HEK293 (cell line): ENCODE results near the gene ASB10.

Source experiments
- CTCF ChIA-PET: fragments of 350-600 bp; formaldehyde crosslinking; extraction: SDS; loops from one replicate; lab custom pipeline; 2021; ENCODE audit warnings: antibody characterized with exemption; lab: Yijun Ruan, JAX
- POLR2A ChIA-PET: fragments of 300-600 bp; formaldehyde crosslinking; extraction: SDS; loops from one replicate; lab custom pipeline; 2020; ENCODE audit warnings: antibody characterized with exemption, inconsistent platforms; lab: Yijun Ruan, JAX
- H3K27ac ChIP-seq: fragments of 200-500 bp; sonication (Bioruptor generic); 2 replicates; pipeline ENCODE4 v1.5.1; 2014; ENCODE audit warnings: low read depth, low read length, control low read depth, inconsistent platforms; ENCODE audit errors: extremely low read depth
- H3K36me3 ChIP-seq, 2 experiments: fragments of 200-500 bp in 1 of 2; sonication (Bioruptor generic) in 1 of 2; 1 replicate in 1 of 2; 2 replicates in 1 of 2; pipeline ENCODE4 v1.5.1; 2014 to 2017; ENCODE audit warnings: inconsistent platforms in 2 of 2, low read length in 2 of 2; ENCODE audit not compliant: control insufficient read depth in 2 of 2, insufficient read depth in 1 of 2
- H3K4me1 ChIP-seq: fragments of 200-500 bp; sonication (Bioruptor generic); 2 replicates; pipeline ENCODE4 v1.5.1; 2014; ENCODE audit warnings: mild to moderate bottlenecking, low read length, inconsistent platforms; ENCODE audit not compliant: control insufficient read depth, insufficient read depth
- H3K4me3 ChIP-seq: 2 replicates; pipeline ENCODE4 v1.5.1; 2011; ENCODE audit warnings: low read depth, mild to moderate bottlenecking, control low read depth, low read length, moderate library complexity
- H3K9me3 ChIP-seq: fragments of 200-500 bp; sonication (Bioruptor generic); 2 replicates; pipeline ENCODE4 v1.5.1; 2014; ENCODE audit warnings: low read depth, low read length, inconsistent platforms; ENCODE audit not compliant: control insufficient read depth, insufficient read depth
- SP2 ChIP-seq: fragments of 450-650 bp; formaldehyde crosslinking; IDR thresholded peaks from 2 replicates; pipeline ENCODE4 v1.5.1; 2016; ENCODE audit warnings: missing biosample characterization, missing genetic modification characterization
- WT1 ChIP-seq: fragments of 450-650 bp; formaldehyde crosslinking; IDR thresholded peaks from 2 replicates; pipeline ENCODE4 v1.5.1; 2016; ENCODE audit warnings: missing biosample characterization, missing genetic modification characterization
- YY2 ChIP-seq: fragments of 450-650 bp; formaldehyde crosslinking; IDR thresholded peaks from 2 replicates; pipeline ENCODE4 v1.5.1; 2016; ENCODE audit warnings: missing biosample characterization, missing genetic modification characterization
- ZBTB20 ChIP-seq: fragments of 450-650 bp; formaldehyde crosslinking; IDR thresholded peaks from 2 replicates; pipeline ENCODE4 v1.5.1; 2016; ENCODE audit warnings: missing biosample characterization, missing genetic modification characterization
- ZIC2 ChIP-seq: fragments of 450-650 bp; formaldehyde crosslinking; IDR thresholded peaks from 2 replicates; pipeline ENCODE4 v1.5.1; 2016; ENCODE audit warnings: missing biosample characterization, missing genetic modification characterization
- ZNF133 ChIP-seq: fragments of 450-650 bp; formaldehyde crosslinking; IDR thresholded peaks from 2 replicates; pipeline ENCODE4 v1.5.1; 2016; ENCODE audit warnings: missing biosample characterization, missing genetic modification characterization
- ZNF239 ChIP-seq: fragments of 450-650 bp; formaldehyde crosslinking; IDR thresholded peaks from 2 replicates; pipeline ENCODE4 v1.5.1; 2016; ENCODE audit warnings: missing biosample characterization, missing genetic modification characterization
- ZNF292 ChIP-seq: fragments of 450-650 bp; formaldehyde crosslinking; IDR thresholded peaks from 2 replicates; pipeline ENCODE4 v1.5.1; 2016; ENCODE audit warnings: low read depth, missing biosample characterization, missing genetic modification characterization, borderline replicate concordance
- ZNF311 ChIP-seq: fragments of 450-650 bp; formaldehyde crosslinking; IDR thresholded peaks from 2 replicates; pipeline ENCODE4 v1.5.1; 2017; ENCODE audit warnings: missing biosample characterization, missing genetic modification characterization, borderline replicate concordance
- ZNF558 ChIP-seq: fragments of 450-650 bp; formaldehyde crosslinking; IDR thresholded peaks from 2 replicates; pipeline ENCODE4 v1.5.1; 2016; ENCODE audit warnings: missing biosample characterization, missing genetic modification characterization
- ZNF621 ChIP-seq: fragments of 450-650 bp; formaldehyde crosslinking; IDR thresholded peaks from 2 replicates; pipeline ENCODE4 v1.5.1; 2017; ENCODE audit warnings: missing biosample characterization, missing genetic modification characterization
- ZNF624 ChIP-seq: fragments of 450-650 bp; formaldehyde crosslinking; IDR thresholded peaks from 2 replicates; pipeline ENCODE4 v1.5.1; 2017; ENCODE audit warnings: missing biosample characterization, missing genetic modification characterization
- ZNF626 ChIP-seq: fragments of 450-650 bp; sonication (Bioruptor Pico); formaldehyde crosslinking; IDR thresholded peaks from 2 replicates; pipeline ENCODE4 v1.5.1; 2018; ENCODE audit warnings: missing biosample characterization, missing genetic modification characterization, inconsistent platforms
- ZNF629 ChIP-seq: fragments of 450-650 bp; formaldehyde crosslinking; IDR thresholded peaks from 2 replicates; pipeline ENCODE4 v1.5.1; 2017; ENCODE audit warnings: missing biosample characterization, missing genetic modification characterization
- ZNF747 ChIP-seq: fragments of 450-650 bp; formaldehyde crosslinking; IDR thresholded peaks from 2 replicates; pipeline ENCODE4 v1.5.1; 2016; ENCODE audit warnings: missing biosample characterization, missing genetic modification characterization
- TF ChIP-seq, protein P1 (sequence below): sonication (generic); formaldehyde crosslinking; IDR thresholded peaks from 2 replicates; pipeline ENCODE4 v1.8.1; 2022; ENCODE audit warnings: mild to moderate bottlenecking, moderate library complexity, missing genetic modification reagents
- TF ChIP-seq, protein P2 (sequence below): fragments of 450-650 bp; formaldehyde crosslinking; conservative IDR thresholded peaks from 2 replicates; pipeline ENCODE4 v1.5.1; 2016; ENCODE audit warnings: low read depth, missing biosample characterization, missing genetic modification characterization
- TF ChIP-seq, protein P3 (sequence below): fragments of 450-650 bp; formaldehyde crosslinking; IDR thresholded peaks from 2 replicates; pipeline ENCODE4 v1.5.1; 2016; ENCODE audit warnings: missing biosample characterization, missing genetic modification characterization
- TF ChIP-seq, protein P4 (sequence below): fragments of 450-650 bp; formaldehyde crosslinking; IDR thresholded peaks from 2 replicates; pipeline ENCODE4 v1.5.1; 2016; ENCODE audit warnings: missing biosample characterization, missing genetic modification characterization
- TF ChIP-seq, protein P5 (sequence below): fragments of 450-650 bp; formaldehyde crosslinking; IDR thresholded peaks from 2 replicates; pipeline ENCODE4 v1.5.0; 2017; ENCODE audit warnings: missing biosample characterization, missing genetic modification characterization, borderline replicate concordance

ASB10 gene

DNA sequence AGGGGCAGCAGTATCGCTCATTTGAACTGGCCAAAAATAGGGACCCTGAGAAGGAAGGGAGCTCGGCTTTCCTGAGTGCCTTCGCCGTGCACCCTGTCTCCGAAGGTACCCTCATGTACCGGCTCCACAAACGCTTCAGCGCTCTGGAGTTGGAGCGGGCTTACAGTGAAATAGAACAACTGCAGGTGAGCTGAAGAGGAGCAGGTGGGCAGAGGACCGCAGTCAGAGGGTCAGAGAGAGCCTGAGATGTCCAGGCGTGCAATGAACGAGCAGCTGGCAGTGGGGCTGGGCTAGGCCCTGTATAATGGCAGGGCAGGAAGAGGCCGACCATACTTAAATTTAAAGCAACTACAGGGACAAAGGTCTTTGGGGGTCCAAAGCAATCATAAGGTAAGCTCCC is 49.4 kb upstream of the ASB10 start:
- Histone ChIP-seq H3K9me3 (no peaks in the 10 kb centered on the region), H3K36me3 (peaks cover 3 to 76% of the 10 kb centered on the region in 2 experiments; a peak in 2 of 3 replicates), H3K27ac (no peak overlapping the region), H3K4me3 (no peak overlapping the region), H3K4me1 (no peaks in the 10 kb centered on the region)
- ChIA-PET CTCF (interaction anchor here (0.6 to 1.5 kb wide), 7 partner anchors 8 to 75 kb away, joined by 3 to 7 read pairs (median 3); partner anchors contain the start of gene ABCF2), POLR2A (interaction anchor here (0.5 to 1.9 kb wide), 5 partner anchors 9 to 151 kb away, joined by 3 to 26 read pairs (median 3); partner anchors contain the start of gene ABCF2)
- TF ChIP-seq ZNF239, result no peak
- TF ChIP-seq, protein P1, sequence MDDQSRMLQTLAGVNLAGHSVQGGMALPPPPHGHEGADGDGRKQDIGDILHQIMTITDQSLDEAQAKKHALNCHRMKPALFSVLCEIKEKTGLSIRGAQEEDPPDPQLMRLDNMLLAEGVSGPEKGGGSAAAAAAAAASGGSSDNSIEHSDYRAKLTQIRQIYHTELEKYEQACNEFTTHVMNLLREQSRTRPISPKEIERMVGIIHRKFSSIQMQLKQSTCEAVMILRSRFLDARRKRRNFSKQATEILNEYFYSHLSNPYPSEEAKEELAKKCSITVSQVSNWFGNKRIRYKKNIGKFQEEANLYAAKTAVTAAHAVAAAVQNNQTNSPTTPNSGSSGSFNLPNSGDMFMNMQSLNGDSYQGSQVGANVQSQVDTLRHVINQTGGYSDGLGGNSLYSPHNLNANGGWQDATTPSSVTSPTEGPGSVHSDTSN (CRISPR knock-in tag), result no peak
- TF ChIP-seq, protein P2, sequence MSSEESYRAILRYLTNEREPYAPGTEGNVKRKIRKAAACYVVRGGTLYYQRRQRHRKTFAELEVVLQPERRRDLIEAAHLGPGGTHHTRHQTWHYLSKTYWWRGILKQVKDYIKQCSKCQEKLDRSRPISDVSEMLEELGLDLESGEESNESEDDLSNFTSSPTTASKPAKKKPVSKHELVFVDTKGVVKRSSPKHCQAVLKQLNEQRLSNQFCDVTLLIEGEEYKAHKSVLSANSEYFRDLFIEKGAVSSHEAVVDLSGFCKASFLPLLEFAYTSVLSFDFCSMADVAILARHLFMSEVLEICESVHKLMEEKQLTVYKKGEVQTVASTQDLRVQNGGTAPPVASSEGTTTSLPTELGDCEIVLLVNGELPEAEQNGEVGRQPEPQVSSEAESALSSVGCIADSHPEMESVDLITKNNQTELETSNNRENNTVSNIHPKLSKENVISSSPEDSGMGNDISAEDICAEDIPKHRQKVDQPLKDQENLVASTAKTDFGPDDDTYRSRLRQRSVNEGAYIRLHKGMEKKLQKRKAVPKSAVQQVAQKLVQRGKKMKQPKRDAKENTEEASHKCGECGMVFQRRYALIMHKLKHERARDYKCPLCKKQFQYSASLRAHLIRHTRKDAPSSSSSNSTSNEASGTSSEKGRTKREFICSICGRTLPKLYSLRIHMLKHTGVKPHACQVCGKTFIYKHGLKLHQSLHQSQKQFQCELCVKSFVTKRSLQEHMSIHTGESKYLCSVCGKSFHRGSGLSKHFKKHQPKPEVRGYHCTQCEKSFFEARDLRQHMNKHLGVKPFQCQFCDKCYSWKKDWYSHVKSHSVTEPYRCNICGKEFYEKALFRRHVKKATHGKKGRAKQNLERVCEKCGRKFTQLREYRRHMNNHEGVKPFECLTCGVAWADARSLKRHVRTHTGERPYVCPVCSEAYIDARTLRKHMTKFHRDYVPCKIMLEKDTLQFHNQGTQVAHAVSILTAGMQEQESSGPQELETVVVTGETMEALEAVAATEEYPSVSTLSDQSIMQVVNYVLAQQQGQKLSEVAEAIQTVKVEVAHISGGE, result no peak
- TF ChIP-seq ZNF621 (tag by site-specific recombination), result no peak

DNA sequence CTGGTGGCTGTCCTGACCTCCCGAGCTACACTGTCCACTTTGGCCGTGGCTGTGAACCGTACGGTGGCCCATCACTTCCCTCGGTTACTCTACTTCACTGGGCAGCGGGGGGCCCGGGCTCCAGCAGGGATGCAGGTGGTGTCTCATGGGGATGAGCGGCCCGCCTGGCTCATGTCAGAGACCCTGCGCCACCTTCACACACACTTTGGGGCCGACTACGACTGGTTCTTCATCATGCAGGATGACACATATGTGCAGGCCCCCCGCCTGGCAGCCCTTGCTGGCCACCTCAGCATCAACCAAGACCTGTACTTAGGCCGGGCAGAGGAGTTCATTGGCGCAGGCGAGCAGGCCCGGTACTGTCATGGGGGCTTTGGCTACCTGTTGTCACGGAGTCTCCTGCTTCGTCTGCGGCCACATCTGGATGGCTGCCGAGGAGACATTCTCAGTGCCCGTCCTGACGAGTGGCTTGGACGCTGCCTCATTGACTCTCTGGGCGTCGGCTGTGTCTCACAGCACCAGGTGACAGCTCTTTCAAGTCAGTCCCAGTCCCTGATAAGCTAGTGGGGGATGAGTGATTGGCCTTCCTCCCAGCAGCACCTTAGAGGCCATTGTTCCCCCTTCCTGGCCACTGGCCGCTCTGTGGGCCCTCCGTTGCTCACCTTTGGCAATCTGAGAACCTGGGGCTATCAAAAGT is 48.2 kb upstream of the ASB10 start:
- Histone ChIP-seq H3K9me3 (no peaks in the 10 kb centered on the region), H3K4me3 (no peak overlapping the region), H3K4me1 (no peaks in the 10 kb centered on the region), H3K36me3 (peaks cover 3 to 64% of the 10 kb centered on the region in 2 experiments; a peak in 2 of 3 replicates), H3K27ac (no peak overlapping the region)
- POLR2A ChIA-PET, result interaction anchor here (0.7 to 0.9 kb wide), 2 partner anchors 9 to 12 kb away, joined by 3 read pairs; no protein-coding TSS in a partner anchor
- TF ChIP-seq, protein P3, sequence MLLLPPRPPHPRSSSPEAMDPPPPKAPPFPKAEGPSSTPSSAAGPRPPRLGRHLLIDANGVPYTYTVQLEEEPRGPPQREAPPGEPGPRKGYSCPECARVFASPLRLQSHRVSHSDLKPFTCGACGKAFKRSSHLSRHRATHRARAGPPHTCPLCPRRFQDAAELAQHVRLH, result no peak
- TF ChIP-seq ZNF747, result no peak
- TF ChIP-seq ZIC2, result no peak
- TF ChIP-seq YY2 (tag by site-specific recombination), result no peak
- no peak for TF ChIP-seq ZNF626
- TF ChIP-seq, protein P4, sequence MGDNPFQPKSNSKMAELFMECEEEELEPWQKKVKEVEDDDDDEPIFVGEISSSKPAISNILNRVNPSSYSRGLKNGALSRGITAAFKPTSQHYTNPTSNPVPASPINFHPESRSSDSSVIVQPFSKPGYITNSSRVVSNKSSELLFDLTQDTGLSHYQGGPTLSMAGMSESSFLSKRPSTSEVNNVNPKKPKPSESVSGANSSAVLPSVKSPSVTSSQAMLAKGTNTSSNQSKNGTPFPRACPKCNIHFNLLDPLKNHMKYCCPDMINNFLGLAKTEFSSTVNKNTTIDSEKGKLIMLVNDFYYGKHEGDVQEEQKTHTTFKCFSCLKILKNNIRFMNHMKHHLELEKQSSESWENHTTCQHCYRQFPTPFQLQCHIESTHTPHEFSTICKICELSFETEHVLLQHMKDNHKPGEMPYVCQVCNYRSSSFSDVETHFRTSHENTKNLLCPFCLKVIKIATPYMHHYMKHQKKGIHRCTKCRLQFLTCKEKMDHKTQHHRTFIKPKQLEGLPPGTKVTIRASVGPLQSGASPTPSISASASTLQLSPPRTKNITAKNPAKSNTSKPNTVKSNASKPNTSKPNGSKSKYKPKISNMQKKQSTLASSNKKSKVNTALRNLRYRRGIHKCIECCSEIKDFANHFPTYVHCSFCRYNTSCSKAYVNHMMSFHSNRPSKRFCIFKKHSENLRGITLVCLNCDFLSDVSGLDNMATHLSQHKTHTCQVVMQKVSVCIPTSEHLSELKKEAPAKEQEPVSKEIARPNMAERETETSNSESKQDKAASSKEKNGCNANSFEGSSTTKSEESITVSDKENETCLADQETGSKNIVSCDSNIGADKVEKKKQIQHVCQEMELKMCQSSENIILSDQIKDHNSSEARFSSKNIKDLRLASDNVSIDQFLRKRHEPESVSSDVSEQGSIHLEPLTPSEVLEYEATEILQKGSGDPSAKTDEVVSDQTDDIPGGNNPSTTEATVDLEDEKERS (tag by site-specific recombination), result no peak
- TF ChIP-seq ZNF292 (tag by site-specific recombination), result no peak
- TF ChIP-seq ZNF311 (tag by site-specific recombination), result no peak
- no peak for TF ChIP-seq ZBTB20
- no peak for TF ChIP-seq ZNF133 (tag by site-specific recombination)
- TF ChIP-seq SP2 (tag by site-specific recombination), result no peak
- no peak for TF ChIP-seq WT1 (tag by site-specific recombination)
- TF ChIP-seq ZNF629 (tag by site-specific recombination), result no peak
- TF ChIP-seq ZNF558 (tag by site-specific recombination), result no peak
- TF ChIP-seq, protein P5, sequence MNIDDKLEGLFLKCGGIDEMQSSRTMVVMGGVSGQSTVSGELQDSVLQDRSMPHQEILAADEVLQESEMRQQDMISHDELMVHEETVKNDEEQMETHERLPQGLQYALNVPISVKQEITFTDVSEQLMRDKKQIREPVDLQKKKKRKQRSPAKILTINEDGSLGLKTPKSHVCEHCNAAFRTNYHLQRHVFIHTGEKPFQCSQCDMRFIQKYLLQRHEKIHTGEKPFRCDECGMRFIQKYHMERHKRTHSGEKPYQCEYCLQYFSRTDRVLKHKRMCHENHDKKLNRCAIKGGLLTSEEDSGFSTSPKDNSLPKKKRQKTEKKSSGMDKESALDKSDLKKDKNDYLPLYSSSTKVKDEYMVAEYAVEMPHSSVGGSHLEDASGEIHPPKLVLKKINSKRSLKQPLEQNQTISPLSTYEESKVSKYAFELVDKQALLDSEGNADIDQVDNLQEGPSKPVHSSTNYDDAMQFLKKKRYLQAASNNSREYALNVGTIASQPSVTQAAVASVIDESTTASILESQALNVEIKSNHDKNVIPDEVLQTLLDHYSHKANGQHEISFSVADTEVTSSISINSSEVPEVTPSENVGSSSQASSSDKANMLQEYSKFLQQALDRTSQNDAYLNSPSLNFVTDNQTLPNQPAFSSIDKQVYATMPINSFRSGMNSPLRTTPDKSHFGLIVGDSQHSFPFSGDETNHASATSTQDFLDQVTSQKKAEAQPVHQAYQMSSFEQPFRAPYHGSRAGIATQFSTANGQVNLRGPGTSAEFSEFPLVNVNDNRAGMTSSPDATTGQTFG (tag by site-specific recombination), result no peak
- no peak for TF ChIP-seq ZNF624 (tag by site-specific recombination)
- CTCF ChIA-PET, result interaction anchor here (0.7 to 2.5 kb wide), 2 partner anchors 7 to 9 kb away, joined by 3 to 13 read pairs; no protein-coding TSS in a partner anchor
